Hematopoietic multipotent progenitor cell treated with erythropoietin and hydrocortisone succinate and interleukin-3 and kit ligand, for 17 days (in vitro differentiated cells): Measurements from ENCODE around the gene ZNF326.
"Not testable (repeated sequence)": the region's sequence is repeated elsewhere in the genome, so short reads cannot be mapped to it uniquely, and the experiment has no call there.

Experiments used
- DNase-seq: peaks from one replicate; pipeline ENCODE4 v3.0.0-alpha.2; 2015; ENCODE audit warnings: low spot score

ZNF326 gene

GRCh38 chr1:89965193-89965768 is 29.6 kb upstream of the ZNF326 start:
- DNase-seq, result no peak

- no peak for DNase-seq
These were observed 28.3 kb upstream of the ZNF326 start for GRCh38 chr1:89966656-89967055.

- DNase-seq, result no peak
These were observed 23.3 kb upstream of the ZNF326 start for GRCh38 chr1:89971600-89971999.

- no peak for DNase-seq
These were observed 22.9 kb upstream of the ZNF326 start for GRCh38 chr1:89972024-89972423.

GRCh38 chr1:89973471-89974127 is 21.3 kb upstream of the ZNF326 start:
- no peak for DNase-seq

- no peak for DNase-seq
These were observed 20.7 kb upstream of the ZNF326 start for GRCh38 chr1:89974256-89974655.

- peak; percentile 33 for DNase-seq
These were observed 20.0 kb upstream of the ZNF326 start for GRCh38 chr1:89974696-89975470.

GRCh38 chr1:89975540-89976125 is 19.3 kb upstream of the ZNF326 start:
- DNase-seq, result peak; percentile 19

GRCh38 chr1:89978755-89979154 is 16.2 kb upstream of the ZNF326 start:
- DNase-seq, result no peak

- DNase-seq, result no peak
These were observed 14.3 kb upstream of the ZNF326 start for GRCh38 chr1:89980605-89981004.

GRCh38 chr1:89982846-89983245 is 12.1 kb upstream of the ZNF326 start:
- DNase-seq, result not testable (repeated sequence)

- DNase-seq, result not testable (repeated sequence)
These were observed 10.3 kb upstream of the ZNF326 start for GRCh38 chr1:89984564-89985116.

GRCh38 chr1:89986020-89986419 is 8.9 kb upstream of the ZNF326 start:
- peak; percentile 44 for DNase-seq

- DNase-seq, result peak; percentile 84
These were observed 7.6 kb upstream of the ZNF326 start for GRCh38 chr1:89987159-89987819.

GRCh38 chr1:89989099-89989498 is 5.8 kb upstream of the ZNF326 start:
- no peak for DNase-seq

- DNase-seq, result no peak
These were observed 5.1 kb upstream of the ZNF326 start for GRCh38 chr1:89989799-89990198.

GRCh38 chr1:89990976-89991831 is 3.7 kb upstream of the ZNF326 start:
- DNase-seq, result no peak

- no peak for DNase-seq
These were observed 1.4 kb upstream of the ZNF326 start for GRCh38 chr1:89993541-89993940.

GRCh38 chr1:89994231-89994804 is 592 bp upstream of the ZNF326 start:
- no peak for DNase-seq

GRCh38 chr1:89995598-89996449 is 914 bp downstream of the ZNF326 start:
- DNase-seq, result peak; percentile 74
